ENCODE measurements around the gene C1S.

Gene C1S

DNA sequence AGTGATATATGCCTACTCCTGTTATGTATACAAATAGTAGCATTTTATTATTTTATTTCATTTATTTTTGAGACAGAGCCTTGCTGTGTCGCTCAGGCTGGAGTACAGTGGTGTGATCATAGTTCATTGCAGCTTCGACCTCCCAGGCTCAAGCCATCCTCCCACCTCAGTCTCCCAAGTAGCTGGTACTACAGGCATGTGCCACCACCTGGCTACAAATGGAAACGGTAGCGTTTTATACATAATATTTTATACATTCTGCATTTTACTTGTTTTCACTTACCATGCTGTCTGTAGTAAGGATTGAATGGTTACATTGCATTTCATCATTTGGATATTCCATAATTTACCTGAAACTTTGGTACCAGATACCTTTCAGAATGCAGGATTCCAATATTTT lies 17.6 kb downstream of the C1S start:
- Histone ChIP-seq H3K27ac (ENCODE audit: low read length) (no peak overlapping the region), H3K4me3 (ENCODE audit: low read depth in 1 of 2, low read length in 2 of 2) (no peak overlapping the region), H3K9me3 (ENCODE audit: control insufficient read depth in 1 of 2, low read length in 2 of 2) (no peaks in the 10 kb centered on the region), H3K27me3 (ENCODE audit: low read depth, low read length) (no peaks in the 10 kb centered on the region), H3K4me1 (ENCODE audit: control insufficient read depth in 1 of 2, insufficient read depth in 2 of 2, low read length in 2 of 2) (no peaks in the 10 kb centered on the region), H3K36me3 (ENCODE audit: control insufficient read depth in 1 of 2, insufficient read depth in 2 of 2, low read length in 2 of 2) (peaks cover 13 to 22% of the 10 kb centered on the region in 2 donors)

DNA sequence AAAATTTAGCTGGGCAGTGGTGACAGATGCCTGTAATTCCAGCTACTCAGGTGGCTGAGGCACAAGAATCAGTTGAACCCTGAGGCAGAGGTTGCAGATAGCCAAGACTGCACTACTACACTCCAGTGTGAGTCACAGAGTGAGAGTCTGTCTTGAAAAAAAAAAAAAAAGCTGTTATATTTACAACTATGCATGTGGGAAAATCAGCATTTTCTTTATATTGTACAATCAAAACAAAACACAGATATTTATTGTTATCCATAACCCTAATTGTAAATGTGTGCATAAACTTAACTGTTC lies 19.3 kb downstream of the C1S start:
- no peaks in the 10 kb centered on the region for H3K9me3 ChIP-seq (ENCODE audit: control insufficient read depth in 1 of 2, low read length in 2 of 2)
- H3K27me3 ChIP-seq (ENCODE audit: low read depth, low read length) = no peaks in the 10 kb centered on the region
- peaks cover 19 to 29% of the 10 kb centered on the region in 2 donors for H3K36me3 ChIP-seq (ENCODE audit: control insufficient read depth in 1 of 2, insufficient read depth in 2 of 2, low read length in 2 of 2)
- peak overlapping the region; percentile 63 for H3K27ac ChIP-seq (ENCODE audit: low read length)
- no peaks in the 10 kb centered on the region for H3K4me1 ChIP-seq (ENCODE audit: control insufficient read depth in 1 of 2, insufficient read depth in 2 of 2, low read length in 2 of 2)
- H3K4me3 ChIP-seq (ENCODE audit: low read depth in 1 of 2, low read length in 2 of 2) = no peak overlapping the region

DNA sequence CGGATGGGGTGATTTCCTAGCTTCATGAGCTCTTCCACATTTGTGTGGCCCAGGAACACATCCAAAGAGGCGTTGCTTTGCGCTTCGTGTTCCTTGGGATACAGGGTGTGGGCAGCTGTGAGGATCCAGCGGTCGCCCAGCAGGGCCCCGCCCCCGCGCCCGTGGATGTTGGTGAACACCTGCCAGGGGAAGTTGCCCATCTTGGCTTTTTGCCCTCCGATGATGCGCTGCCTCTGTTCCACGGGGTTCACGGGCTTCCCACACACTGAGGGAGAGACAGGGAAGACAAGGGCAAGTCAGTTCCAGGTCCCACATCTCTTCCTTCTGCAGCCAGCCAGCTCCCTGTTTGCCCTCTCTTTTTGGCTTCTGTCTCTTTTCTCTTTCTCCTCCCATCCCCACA lies 20.5 kb downstream of the C1S start:
- H3K27ac ChIP-seq (ENCODE audit: low read length) = no peak overlapping the region
- H3K27me3 ChIP-seq (ENCODE audit: low read depth, low read length) = no peaks in the 10 kb centered on the region
- H3K4me1 ChIP-seq (ENCODE audit: control insufficient read depth in 1 of 2, insufficient read depth in 2 of 2, low read length in 2 of 2) = no peaks in the 10 kb centered on the region
- no peak overlapping the region for H3K4me3 ChIP-seq (ENCODE audit: low read depth in 1 of 2, low read length in 2 of 2)
- peaks cover 28 to 42% of the 10 kb centered on the region in 2 donors for H3K36me3 ChIP-seq (ENCODE audit: control insufficient read depth in 1 of 2, insufficient read depth in 2 of 2, low read length in 2 of 2)
- no peaks in the 10 kb centered on the region for H3K9me3 ChIP-seq (ENCODE audit: control insufficient read depth in 1 of 2, low read length in 2 of 2)

DNA sequence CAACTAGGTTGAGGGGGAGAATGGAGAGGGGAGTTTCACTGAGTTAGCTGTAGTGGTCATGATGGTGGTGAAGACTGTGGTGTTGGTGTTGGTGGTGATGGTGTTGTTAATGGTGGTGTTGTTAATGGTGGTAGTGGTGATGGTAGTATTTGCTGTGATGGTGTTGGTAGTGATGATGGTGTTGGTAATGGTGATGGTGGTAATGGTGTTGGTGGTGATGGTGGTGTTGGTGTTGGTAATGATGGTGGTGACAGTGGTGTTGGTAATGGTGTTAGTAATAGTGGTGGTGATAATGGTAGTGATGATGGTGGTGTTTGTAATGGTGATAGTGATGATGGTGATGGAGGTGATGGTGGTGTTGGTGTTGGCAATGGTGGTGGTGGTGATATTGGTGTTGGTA lies 22.6 kb downstream of the C1S start:
- Histone ChIP-seq H3K27me3 (ENCODE audit: low read depth, low read length) (no peaks in the 10 kb centered on the region), H3K9me3 (ENCODE audit: control insufficient read depth in 1 of 2, low read length in 2 of 2) (no peaks in the 10 kb centered on the region), H3K4me3 (ENCODE audit: low read depth in 1 of 2, low read length in 2 of 2) (no peak overlapping the region), H3K4me1 (ENCODE audit: control insufficient read depth in 1 of 2, insufficient read depth in 2 of 2, low read length in 2 of 2) (no peaks in the 10 kb centered on the region), H3K36me3 (ENCODE audit: control insufficient read depth in 1 of 2, insufficient read depth in 2 of 2, low read length in 2 of 2) (peaks cover 36 to 58% of the 10 kb centered on the region in 2 donors), H3K27ac (ENCODE audit: low read length) (no peak overlapping the region)

DNA sequence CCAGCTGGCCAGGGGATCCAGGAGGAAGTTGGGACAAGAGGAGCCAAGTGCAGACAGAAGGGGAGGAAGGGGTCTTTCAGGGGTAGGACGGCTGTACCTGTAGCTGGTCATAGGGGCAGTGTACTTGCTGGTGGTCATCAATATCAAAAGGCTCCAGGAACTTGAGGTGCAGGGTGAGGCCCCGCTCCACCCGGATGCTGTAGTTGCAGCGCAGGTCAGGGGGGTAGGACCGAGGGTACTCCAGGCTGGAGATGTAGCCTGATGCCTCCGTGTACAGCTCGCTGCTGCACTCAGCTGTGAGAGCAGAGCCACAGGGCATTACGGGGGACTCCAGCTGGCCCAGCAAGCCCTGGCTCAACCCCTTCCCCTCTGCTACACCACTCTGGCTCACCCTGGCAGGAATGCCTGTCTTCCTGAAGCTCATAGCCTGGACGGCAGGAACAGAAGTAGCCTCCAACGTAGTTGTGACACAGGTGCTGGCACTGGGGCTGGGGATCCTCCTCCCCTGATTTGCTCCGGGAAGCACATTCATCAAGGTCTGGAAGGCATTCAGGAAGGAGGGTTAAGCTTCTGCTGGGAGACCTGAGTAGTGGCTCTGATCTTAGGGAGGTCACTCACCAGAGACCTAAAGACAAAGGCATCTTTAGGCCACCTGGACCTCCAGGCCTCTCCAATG lies 28.8 kb downstream of the C1S start:
- H3K4me3 ChIP-seq (ENCODE audit: low read depth in 1 of 2, low read length in 2 of 2) = no peak overlapping the region
- H3K27me3 ChIP-seq (ENCODE audit: low read depth, low read length) = no peaks in the 10 kb centered on the region
- no peaks in the 10 kb centered on the region for H3K9me3 ChIP-seq (ENCODE audit: control insufficient read depth in 1 of 2, low read length in 2 of 2)
- H3K36me3 ChIP-seq (ENCODE audit: control insufficient read depth in 1 of 2, insufficient read depth in 2 of 2, low read length in 2 of 2) = peaks cover 20 to 49% of the 10 kb centered on the region in 2 donors
- peaks cover 4 to 17% of the 10 kb centered on the region in 2 donors for H3K4me1 ChIP-seq (ENCODE audit: control insufficient read depth in 1 of 2, insufficient read depth in 2 of 2, low read length in 2 of 2)
- H3K27ac ChIP-seq (ENCODE audit: low read length) = no peak overlapping the region

DNA sequence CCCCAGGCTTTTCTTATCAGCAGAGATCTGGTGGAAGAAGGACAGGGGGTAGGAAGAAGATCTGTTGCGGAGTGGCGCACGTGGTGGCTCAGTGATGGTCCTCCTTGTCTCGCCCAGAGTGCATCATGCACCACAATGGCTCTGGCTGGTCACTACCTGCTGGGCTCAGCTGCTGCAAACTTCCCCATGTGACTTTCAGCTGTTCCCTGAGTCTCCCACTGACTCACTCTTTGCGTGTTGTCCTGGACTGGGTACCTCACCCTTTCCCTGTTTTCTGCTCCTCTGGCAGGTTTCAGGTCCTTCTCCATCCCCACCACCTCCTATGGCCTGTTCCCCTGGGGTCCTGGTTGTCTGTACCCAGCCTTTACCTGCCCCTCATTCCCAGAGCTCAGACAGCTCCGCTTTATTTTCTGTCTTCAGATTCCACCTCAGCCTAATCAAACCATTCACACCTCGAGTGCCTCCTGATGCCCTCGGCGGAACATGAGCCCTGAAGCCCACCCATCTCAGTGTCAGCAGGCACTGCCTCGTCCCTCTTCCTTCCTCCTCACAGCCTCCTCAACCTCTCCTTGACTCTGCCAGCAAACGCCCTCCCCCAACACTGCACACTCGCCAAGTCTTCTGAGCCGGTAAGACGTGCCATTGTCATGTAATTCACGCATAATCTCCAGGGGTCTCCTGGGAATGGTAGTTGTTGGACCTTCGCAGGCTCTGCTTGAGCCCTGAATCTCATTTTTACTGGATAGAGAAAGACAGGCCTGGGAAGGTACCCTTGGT lies 29.9 kb downstream of the C1S start:
- no peaks in the 10 kb centered on the region for H3K27me3 ChIP-seq (ENCODE audit: low read depth, low read length)
- H3K27ac ChIP-seq (ENCODE audit: low read length) = peak overlapping the region; percentile 92
- peak overlapping the region; percentile 74 to 84 for H3K4me3 ChIP-seq (ENCODE audit: low read depth in 1 of 2, low read length in 2 of 2)
- H3K36me3 ChIP-seq (ENCODE audit: control insufficient read depth in 1 of 2, insufficient read depth in 2 of 2, low read length in 2 of 2) = peaks cover 13 to 39% of the 10 kb centered on the region in 2 donors
- peaks cover 4 to 17% of the 10 kb centered on the region in 2 donors for H3K4me1 ChIP-seq (ENCODE audit: control insufficient read depth in 1 of 2, insufficient read depth in 2 of 2, low read length in 2 of 2)
- no peaks in the 10 kb centered on the region for H3K9me3 ChIP-seq (ENCODE audit: control insufficient read depth in 1 of 2, low read length in 2 of 2)

DNA sequence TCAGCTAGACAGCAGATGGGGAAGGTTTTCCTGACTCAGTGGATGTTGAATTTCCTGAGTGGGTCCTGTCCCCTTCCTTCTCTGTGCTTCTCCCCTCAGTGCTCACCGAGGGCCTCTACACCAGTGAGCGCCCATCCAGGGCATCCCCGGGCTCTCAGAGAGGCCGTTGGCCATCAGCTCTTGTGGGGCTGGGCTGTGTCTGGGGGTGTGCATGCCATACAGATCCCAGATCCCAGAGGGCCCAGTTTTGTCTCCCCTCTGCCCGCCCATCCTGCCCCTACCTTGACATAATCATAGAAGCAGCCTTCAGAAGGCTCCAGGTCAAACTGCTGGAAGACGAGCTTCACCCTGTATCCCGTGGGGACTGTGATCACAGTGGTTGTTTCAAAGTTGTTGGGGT lies 30.7 kb downstream of the C1S start:
- peaks cover 4 to 17% of the 10 kb centered on the region in 2 donors for H3K4me1 ChIP-seq (ENCODE audit: control insufficient read depth in 1 of 2, insufficient read depth in 2 of 2, low read length in 2 of 2)
- H3K27me3 ChIP-seq (ENCODE audit: low read depth, low read length) = no peaks in the 10 kb centered on the region
- no peaks in the 10 kb centered on the region for H3K9me3 ChIP-seq (ENCODE audit: control insufficient read depth in 1 of 2, low read length in 2 of 2)
- H3K36me3 ChIP-seq (ENCODE audit: control insufficient read depth in 1 of 2, insufficient read depth in 2 of 2, low read length in 2 of 2) = peaks cover 8 to 32% of the 10 kb centered on the region in 2 donors
- peak overlapping the region; percentile 92 for H3K27ac ChIP-seq (ENCODE audit: low read length)
- H3K4me3 ChIP-seq (ENCODE audit: low read depth in 1 of 2, low read length in 2 of 2) = peak overlapping the region; percentile 74 to 84

DNA sequence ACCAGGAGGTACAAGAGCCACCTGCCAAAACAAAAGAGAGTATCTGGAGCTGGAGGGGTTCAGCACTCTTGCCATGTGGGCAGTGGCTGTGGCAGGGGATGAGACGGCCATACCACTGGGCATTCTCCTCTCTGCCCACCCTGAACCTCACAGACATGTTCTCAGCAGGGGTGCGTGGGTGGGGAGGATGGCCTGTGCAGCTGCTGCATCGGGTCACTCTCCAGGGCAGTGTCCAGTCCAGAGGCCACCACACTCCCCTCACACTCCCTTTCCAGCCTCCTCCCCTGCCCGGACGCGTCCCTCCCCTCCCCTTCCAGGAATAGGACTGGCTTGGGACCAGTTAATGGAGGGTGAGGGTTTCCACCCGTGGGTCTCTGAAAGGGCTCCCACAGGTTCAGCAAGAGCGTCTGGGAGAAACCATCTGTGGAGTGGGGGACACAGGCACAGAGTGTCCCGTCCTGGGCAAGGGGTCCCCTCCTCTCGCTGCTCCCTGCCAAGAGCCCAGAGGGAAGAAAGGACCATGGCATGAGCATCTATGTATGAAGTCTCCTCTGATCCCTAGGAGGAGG lies 31.2 kb downstream of the C1S start:
- Histone ChIP-seq H3K4me1 (ENCODE audit: control insufficient read depth in 1 of 2, insufficient read depth in 2 of 2, low read length in 2 of 2) (peaks cover 4 to 17% of the 10 kb centered on the region in 2 donors), H3K27me3 (ENCODE audit: low read depth, low read length) (no peaks in the 10 kb centered on the region), H3K4me3 (ENCODE audit: low read depth in 1 of 2, low read length in 2 of 2) (peak overlapping the region; percentile 74 to 84), H3K36me3 (ENCODE audit: control insufficient read depth in 1 of 2, insufficient read depth in 2 of 2, low read length in 2 of 2) (peaks cover 6 to 26% of the 10 kb centered on the region in 2 donors), H3K27ac (ENCODE audit: low read length) (peak overlapping the region; percentile 92), H3K9me3 (ENCODE audit: control insufficient read depth in 1 of 2, low read length in 2 of 2) (no peaks in the 10 kb centered on the region)

DNA sequence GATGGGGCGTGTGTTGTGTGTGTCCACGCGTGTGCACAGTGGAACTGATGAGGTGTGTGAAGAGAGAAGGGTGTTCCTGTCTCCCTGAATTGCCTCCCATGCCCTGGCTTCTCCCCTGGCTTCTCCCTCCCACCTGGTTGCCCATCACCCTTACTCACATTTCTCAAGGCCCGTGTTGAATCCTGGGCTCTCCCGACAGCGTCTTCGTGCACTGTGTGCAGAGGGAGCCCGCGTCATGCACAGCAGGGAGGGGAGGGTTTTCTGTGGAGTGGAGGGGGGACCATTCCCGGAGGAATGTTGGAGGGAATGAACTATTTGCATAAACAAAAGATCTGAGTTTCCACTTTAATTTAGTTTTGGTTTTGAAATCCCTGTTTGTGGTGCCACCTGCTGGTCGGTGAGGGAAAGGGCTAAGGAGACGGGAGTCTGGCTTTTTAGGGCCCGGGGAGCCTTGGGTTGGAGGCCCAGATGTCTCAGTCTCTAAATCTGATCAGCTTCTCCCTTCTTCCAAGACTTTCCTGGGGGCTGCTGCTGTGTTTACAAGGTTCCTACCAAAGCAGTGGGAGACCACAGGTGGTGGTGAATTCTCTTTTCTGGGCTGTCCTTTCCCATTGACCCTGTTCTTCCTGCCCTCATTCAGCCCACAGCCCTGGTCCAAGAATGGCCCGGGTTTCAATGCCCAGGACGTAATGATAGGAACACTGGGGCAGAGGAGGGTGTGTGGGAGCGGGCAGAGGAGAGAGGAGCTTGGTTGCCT lies 31.9 kb downstream of the C1S start, which contains the start of gene C1R:
Gene C1R, minus strand, starts transcription at position 217 of the 757 bp plus-strand sequence. Its CDS starts 57 bp downstream, at position 160.
- Histone ChIP-seq H3K4me1 (ENCODE audit: control insufficient read depth in 1 of 2, insufficient read depth in 2 of 2, low read length in 2 of 2) (peaks cover 4 to 17% of the 10 kb centered on the region in 2 donors), H3K36me3 (ENCODE audit: control insufficient read depth in 1 of 2, insufficient read depth in 2 of 2, low read length in 2 of 2) (peaks cover 3 to 24% of the 10 kb centered on the region in 2 donors), H3K9me3 (ENCODE audit: control insufficient read depth in 1 of 2, low read length in 2 of 2) (no peaks in the 10 kb centered on the region), H3K4me3 (ENCODE audit: low read depth in 1 of 2, low read length in 2 of 2) (peak within 1 kb of the TSS; percentile 74 to 84), H3K27me3 (ENCODE audit: low read depth, low read length) (no peaks in the 10 kb centered on the region), H3K27ac (ENCODE audit: low read length) (peak within 1 kb of the TSS; percentile 92)

DNA sequence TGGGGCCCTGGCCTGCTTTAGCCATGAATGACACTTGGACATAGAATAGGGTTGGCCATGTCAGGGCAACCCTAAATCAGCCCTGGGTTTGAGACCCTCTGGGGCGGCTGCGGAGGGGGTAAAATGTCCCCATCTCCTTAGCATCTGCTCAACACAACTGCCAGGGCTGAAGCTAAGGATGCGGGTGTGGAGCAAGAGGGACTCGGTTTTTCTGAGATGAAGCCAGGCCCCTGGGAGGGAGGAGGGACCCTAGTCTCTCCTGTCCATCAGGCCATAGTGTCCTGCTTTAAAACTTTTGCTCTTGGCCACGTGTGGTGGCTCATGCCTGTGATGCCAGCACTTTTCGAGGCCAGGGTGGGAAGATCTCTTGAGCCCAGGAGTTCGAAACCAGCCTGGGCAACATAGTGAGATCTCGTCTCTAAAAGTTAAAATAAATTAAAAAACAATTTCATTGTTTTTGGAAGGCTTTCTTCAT lies 32.5 kb downstream of the C1S start:
- peak overlapping the region; percentile 92 for H3K27ac ChIP-seq (ENCODE audit: low read length)

DNA sequence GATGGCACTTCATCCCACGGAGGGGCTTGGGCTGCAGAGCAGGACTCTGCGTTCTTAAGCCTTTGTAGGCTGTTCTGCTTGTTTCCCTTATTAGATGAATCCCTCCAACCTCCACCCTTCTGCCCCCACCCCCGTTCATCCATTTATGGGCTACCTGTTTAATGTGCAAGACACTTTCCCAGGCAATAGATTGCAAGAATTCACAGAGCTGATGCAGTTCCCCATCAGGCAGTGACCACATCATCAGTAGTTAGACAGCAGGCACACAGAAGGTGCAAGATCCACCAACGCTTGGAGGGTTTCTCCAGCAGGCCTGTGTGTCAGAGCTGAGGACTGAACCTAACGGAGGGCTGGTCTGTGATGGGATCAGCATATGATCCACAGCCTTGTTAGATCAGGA lies 33.0 kb downstream of the C1S start:
- no peak overlapping the region for H3K4me3 ChIP-seq (ENCODE audit: low read depth in 1 of 2, low read length in 2 of 2)
- H3K9me3 ChIP-seq (ENCODE audit: control insufficient read depth in 1 of 2, low read length in 2 of 2) = no peaks in the 10 kb centered on the region
- H3K4me1 ChIP-seq (ENCODE audit: control insufficient read depth in 1 of 2, insufficient read depth in 2 of 2, low read length in 2 of 2) = peaks cover 4 to 17% of the 10 kb centered on the region in 2 donors
- no peaks in the 10 kb centered on the region for H3K27me3 ChIP-seq (ENCODE audit: low read depth, low read length)
- peaks cover 0 to 17% of the 10 kb centered on the region in 2 donors for H3K36me3 ChIP-seq (ENCODE audit: control insufficient read depth in 1 of 2, insufficient read depth in 2 of 2, low read length in 2 of 2)
- no peak overlapping the region for H3K27ac ChIP-seq (ENCODE audit: low read length)

More for the DNA sequence above, 32.5 kb downstream of the C1S start:
- Histone ChIP-seq H3K9me3 (ENCODE audit: control insufficient read depth in 1 of 2, low read length in 2 of 2) (no peaks in the 10 kb centered on the region), H3K27me3 (ENCODE audit: low read depth, low read length) (no peaks in the 10 kb centered on the region), H3K36me3 (ENCODE audit: control insufficient read depth in 1 of 2, insufficient read depth in 2 of 2, low read length in 2 of 2) (peaks cover 0 to 18% of the 10 kb centered on the region in 2 donors), H3K4me3 (ENCODE audit: low read depth in 1 of 2, low read length in 2 of 2) (no peak overlapping the region), H3K4me1 (ENCODE audit: control insufficient read depth in 1 of 2, insufficient read depth in 2 of 2, low read length in 2 of 2) (peaks cover 4 to 17% of the 10 kb centered on the region in 2 donors)
